GM03348 (cell line): ENCODE measurements around the gene SNX20.

ENCODE experiments used
- DNase-seq: peaks from one replicate; pipeline ENCODE4 v3.0.0; 2012; ENCODE audit warnings: low spot score

SNX20 gene, protein sequence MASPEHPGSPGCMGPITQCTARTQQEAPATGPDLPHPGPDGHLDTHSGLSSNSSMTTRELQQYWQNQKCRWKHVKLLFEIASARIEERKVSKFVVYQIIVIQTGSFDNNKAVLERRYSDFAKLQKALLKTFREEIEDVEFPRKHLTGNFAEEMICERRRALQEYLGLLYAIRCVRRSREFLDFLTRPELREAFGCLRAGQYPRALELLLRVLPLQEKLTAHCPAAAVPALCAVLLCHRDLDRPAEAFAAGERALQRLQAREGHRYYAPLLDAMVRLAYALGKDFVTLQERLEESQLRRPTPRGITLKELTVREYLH

DNA sequence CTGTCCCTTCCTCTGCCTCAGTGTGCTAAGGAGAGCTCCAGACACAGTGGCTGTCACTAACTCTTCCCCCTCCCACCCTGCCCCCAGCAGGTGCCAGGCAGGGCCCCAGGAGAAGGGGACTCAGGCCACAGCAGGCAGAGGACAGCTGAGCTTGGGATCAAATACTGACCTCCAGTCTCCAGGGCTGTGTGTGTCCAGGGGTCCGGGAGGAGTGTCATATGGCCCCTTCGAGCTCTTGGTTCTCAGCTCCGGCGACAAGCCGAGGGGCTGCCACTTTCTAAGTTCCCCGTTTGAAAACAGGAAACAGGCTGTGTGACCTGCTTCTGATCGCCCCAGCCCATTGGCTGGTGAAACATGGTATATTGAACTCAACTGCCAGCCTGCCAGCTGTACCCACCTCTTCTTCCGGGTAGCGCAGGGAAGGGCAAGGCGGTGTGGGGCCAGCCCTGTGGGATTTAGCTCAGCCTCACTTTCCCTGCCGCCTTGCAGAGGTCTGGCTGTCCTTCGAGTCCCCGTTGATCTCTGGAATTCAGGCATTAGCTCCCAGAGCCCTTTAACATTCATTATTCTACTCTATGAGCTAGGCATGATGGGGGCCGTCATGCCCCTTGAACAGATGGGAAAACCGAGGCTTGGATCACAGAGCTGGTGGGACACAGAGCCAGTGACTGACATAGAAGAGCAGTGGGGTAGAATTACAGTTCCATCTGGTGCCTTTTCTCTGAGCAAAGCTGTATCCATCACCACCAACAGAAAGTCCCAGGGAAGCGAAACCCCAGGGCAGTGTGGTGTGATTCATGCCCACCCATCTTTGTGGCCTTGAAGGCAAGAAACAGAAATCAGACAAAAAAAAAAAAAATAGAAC lies at the start of gene SNX20:
SNX20 (minus strand) TSS at position 292 of the 865 bp plus-strand sequence. CDS start 3,786 bp downstream, outside the sequence.
- no peak for DNase-seq

DNA sequence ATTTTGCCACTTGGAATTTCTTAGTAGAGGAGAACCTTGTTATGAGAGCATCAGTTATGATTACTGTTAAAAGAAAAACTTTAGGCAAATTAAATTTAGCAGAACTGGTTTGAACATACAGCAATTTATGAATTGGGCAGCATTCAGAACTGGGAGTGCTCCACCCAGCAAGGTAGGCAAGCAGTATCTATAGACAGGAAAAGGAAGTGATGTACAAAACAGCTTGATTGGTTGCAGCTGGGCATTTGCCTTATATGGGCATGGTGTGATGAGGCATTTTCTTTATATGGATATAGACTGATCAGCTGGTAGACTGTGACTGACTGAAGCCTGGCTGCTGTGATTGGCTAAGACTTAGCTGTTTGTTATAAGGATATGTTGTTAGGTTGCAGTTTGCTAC lies 43.2 kb upstream of the SNX20 start:
- DNase-seq = no peak

DNA sequence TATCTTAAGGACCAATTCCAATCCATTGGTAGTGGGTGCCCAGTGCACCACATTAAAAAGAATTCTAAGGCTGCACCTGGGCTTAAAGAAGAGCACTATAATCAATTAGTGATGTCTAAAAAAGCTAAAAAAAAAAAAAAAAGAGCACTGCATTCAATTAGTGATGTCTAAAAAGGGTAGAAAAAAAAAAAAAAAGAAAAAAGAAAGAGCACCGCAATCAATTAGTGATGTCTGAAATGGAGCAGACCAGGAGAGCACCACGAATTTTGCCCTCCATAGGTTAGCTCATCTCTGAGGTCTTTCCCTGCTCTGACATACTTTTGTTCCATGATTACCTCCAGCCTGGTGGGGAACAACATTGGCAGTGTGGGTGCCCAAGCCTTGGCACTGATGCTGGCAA lies 41.8 kb upstream of the SNX20 start:
- no peak for DNase-seq

DNA sequence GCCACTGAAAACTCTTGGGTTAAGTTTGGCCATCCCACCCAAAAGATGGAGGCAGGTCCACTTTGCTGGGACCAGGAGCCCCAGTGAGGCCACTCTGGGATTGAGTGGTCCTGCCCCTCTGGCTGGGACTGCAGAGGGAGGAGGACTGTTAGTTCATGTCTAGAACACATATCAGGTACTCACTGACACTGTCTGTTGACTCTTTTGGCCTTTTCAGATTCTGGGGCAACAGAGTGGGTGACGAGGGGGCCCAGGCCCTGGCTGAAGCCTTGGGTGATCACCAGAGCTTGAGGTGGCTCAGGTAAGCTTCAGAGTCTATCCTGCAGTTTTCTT lies 41.3 kb upstream of the SNX20 start:
- DNase-seq = no peak

DNA sequence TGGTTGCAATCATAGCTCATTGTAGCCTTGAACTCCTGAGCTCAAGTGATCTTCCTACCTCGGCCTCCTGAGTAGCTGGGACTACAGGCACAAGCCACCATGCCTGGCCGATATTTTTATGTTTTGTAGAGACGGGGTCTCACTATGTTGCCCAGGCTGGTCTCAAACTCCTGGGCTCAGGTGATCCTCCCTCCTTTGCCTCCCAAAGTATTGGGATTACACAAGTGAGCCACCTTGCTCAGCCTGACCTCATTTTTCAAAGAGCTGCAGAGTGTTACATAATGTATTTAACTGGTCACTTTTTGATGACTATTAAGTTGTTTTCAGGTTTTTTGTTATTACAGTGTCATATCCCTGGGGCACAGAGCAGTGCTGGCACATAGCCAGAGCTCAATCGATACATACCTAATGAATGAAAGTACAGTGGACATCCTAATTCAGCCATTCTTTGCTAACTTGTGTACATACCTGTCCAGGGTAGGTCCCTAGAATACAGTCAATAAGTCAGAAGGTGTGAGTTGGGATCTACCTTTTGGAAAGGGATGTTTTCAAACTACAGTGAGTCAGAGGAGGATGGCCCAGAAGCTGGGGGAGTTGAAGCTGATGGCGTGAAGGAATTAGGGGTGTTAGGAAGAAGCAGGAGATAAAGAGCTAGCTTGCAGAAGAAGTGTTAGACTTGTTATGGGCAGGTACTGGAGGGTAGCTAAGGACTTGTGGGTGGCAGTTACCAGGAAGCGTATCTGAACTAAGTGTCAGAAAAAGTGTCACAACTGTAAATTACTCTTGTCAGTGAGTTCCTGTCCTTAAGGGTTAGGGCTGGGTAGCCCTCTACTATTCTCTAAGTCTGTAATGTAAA lies 40.7 kb upstream of the SNX20 start:
- no peak for DNase-seq

DNA sequence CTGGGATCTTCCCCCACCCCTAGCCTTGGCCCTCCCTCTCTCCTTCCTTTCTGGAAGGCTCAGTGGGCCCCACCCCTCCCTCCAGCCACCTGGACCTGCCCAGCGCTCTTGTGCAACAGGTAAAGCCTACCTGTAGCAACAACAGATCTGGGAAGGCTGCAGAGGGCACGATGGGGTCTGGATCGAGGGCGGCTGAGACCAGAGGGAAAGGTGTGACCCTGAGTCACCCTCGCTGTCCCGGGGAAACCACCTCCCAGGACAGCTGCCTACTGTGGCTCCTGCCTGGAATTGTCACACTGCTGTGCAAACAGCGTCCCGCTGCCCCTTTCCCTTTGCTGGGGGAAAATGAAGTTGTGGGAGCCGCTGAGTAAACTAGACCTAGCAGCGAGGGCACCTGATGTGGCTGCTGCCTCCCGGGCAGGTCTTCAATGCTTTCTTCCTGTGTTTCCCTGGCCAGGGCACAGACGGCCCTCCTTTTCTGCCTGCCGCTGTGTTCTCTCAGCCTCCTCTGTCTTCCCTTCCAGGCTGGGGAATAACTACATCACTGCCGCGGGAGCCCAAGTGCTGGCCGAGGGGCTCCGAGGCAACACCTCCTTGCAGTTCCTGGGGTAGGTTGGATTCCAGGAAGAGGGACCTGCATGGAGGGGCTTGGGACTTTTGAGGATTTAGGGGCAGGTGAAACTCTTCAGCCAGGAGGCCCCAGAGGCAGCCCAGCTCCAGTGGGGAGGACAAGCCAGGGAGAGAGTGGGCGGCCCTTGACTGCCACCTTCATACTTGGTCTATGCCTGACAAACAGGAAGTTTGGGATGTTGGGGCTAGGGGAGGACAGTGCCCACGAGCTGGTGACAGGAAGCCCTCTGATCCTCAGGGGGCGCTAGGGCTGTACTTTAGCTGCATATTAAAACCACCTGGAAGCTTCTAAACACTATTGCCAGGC lies 38.6 kb upstream of the SNX20 start:
- DNase-seq = no peak

DNA sequence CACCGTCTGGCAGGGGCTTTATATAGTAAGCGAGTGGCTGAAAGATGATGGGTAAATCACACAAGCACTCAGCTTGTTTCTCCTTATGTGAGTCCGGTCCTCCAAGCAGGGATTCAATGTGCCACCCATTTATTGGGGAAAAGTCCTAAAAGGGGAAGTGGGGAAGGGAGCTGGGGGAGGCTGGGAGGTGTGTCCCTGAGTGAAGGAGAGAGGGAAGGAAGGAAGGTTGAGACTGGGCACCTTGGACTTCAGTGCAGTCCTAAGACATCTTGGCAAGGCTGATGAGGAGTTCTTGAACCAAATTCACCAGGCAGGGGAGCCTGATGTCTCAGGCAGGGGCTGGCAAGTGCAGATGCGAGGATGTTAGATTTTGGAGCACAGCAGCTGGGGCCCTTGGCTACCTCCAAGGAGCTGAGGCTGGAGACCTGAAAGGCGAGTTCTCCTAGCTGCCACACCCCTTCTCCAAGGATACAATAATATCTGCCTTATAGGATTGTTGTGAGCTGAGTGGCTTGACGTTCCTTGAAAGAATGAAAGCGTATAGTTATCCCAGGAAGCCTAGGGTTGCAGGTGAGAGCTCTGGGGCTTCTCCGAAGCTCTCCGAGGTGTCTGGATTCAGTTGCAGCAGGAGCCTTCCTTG lies 37.8 kb upstream of the SNX20 start:
- DNase-seq = no peak

DNA sequence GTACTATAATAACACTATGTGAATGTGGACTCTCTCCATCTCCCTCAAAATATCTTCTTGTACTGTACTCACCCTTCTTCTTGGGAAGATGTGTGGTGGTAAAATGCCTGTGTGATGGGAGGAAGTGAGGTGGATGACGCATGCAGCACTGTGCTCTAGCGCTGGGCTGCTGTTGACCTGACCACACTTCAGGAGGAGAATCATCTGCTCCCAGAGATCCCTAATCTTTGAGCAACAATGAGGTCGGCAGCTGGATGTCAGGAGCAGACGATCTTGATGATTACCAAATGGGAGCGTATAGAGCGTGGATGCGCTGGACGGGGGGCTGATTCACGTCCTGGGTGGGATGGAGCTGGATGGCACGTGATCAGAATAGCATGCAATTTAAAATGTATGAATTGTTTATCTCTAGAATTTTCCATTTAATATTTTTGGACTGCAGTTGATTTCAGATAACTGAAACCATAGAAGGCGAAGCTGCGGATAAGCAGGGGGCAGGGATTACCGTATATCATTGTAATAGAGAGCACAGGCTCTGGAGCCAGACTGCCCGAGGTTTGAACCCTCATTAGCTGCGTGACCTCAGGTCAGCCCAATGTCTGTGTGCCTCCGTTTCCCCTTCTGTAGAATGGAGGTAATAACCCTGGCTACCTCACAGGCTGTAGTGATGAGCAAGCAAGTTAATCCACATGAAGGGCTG lies 37.1 kb upstream of the SNX20 start:
- peak; percentile 52 for DNase-seq

DNA sequence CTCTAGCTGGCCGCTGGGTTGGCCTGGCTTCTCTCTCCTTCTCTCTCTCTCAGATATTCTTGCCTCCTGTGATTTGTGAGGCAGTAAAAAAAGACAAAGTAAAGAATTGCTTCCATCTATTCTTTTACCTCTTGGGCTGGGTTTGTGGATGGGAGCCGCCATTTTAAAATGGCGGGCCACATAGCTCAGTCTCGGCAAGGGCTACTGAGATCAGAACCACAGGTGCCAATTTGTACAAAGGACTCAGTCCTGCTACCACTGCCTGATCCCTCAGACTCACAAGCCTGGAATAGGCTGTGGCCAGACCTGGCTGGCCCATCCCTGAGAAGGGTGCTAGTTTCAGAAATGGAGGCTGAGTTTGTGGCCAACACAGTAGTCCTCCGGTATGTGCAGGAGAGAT lies 36.4 kb upstream of the SNX20 start:
- DNase-seq = no peak

DNA sequence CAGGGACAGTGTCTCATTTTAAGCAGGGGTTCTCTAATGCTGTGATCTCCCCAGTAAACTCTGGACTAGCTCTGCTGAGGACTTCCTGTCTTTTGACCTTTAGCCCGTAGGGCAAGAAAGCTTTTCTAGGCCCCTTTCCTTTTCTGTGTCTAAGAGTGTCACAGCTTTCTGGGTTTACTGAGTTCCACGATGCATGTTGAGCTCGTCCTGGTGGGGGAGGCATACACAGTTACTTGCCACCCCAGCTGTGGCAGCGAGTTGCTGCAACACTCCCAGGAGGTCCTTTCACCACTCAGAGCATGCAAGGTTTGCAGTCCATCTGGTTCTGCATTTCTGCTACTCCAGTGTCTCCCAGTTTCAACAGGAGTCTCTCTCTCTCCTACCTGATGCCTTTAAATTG lies 36.0 kb upstream of the SNX20 start:
- no peak for DNase-seq

DNA sequence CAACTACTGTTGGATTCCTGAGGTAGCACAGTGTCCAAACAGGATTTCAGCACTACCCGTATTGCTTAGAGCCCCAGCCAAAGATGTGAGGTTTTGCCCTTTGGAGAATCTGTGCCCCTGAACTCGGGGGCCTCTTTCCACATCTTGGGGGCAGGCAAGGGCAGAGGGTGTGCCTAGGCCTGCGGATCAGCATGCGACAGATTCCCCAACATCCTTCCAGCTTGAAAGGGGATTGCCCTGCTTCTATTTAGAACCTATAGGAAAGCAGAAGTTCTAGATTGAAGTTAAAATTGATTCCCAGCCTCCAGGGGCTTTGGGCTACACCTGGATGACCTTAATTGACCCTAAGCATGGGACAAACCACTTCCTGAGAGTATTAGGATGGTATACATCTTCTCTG lies 31.8 kb upstream of the SNX20 start:
- no peak for DNase-seq

DNA sequence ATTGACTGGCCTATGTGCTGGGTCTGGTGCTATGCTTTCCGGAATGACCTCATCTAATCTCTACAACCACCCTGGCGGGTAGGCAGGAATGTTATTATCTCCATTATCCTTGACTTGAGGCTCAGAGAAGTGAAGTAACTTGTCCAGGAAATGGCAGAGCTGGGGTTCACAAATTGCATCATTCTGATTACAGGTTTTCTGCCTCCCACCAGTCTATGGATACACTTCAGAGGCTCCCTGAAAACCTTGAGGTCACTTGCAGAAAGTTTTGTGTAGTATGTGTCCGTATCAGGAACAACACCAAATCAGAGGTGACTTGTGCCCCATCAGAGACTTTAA lies 31.4 kb upstream of the SNX20 start:
- DNase-seq = no peak

DNA sequence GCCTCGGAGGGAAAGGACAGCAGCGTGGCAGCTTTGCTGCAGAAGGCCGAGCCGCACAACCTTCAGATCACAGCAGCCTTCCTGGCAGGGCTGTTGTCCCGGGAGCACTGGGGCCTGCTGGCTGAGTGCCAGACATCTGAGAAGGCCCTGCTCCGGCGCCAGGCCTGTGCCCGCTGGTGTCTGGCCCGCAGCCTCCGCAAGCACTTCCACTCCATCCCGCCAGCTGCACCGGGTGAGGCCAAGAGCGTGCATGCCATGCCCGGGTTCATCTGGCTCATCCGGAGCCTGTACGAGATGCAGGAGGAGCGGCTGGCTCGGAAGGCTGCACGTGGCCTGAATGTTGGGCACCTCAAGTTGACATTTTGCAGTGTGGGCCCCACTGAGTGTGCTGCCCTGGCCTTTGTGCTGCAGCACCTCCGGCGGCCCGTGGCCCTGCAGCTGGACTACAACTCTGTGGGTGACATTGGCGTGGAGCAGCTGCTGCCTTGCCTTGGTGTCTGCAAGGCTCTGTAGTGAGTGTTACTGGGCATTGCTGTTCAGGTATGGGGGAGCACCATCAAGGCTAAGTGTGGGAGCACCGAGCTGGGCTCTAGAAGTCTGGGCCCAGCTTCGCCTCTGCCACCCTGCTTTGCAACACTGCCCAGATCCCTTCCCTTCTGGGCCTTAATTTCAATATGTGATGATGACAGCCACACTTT lies 30.9 kb upstream of the SNX20 start:
- DNase-seq = no peak

DNA sequence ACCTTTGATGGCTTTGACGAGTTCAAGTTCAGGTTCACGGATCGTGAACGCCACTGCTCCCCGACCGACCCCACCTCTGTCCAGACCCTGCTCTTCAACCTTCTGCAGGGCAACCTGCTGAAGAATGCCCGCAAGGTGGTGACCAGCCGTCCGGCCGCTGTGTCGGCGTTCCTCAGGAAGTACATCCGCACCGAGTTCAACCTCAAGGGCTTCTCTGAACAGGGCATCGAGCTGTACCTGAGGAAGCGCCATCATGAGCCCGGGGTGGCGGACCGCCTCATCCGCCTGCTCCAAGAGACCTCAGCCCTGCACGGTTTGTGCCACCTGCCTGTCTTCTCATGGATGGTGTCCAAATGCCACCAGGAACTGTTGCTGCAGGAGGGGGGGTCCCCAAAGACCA lies 29.9 kb upstream of the SNX20 start:
- DNase-seq = no peak

DNA sequence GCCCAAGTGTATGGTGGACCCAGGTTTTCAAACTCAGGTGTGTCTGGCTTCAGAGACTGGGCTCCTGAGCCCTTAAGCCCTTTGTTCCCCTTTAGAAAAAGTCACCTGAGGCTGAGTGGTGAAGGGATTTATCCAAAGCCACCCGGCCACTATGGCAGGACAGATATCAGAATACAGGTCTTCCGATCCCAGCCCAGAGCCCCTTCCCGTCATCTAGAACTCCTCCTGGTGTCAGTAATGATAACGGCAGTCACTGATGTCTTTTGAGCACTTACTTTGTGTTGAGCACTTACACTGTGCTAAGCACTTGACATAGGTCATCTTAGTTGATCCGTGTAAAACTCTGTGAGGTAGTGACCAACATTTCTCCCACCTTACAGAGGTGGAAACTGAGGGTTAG lies 28.9 kb upstream of the SNX20 start:
- DNase-seq = no peak

DNA sequence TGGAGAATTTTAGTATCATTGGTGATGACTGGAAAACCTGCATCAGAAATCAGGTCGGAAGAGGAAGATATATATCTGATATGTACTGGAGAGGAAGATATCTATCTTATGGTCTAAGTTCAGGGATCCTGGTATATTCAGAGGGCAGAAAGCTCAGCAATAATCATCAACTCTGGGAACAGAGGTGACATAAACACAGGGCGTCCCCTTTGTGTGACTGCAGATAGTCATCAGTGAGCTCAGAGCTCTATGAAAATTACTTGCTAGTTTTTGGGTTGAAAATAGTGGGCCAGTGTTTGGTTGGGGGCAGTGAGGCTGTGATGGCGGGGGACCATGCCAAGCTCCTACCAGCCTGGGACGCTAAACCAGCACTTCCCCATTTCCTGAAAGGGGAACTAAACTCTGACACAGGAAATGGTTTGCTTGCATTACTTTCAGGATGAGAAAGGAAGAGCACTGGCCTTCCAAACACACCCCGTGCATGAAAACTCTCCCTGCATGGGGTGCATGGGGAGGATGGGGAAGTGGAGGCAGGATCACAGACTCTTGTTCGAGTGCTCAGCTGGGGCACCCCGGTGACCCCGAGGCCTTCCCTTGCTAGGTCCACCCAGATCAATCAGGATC lies 28.1 kb upstream of the SNX20 start:
- DNase-seq = no peak

DNA sequence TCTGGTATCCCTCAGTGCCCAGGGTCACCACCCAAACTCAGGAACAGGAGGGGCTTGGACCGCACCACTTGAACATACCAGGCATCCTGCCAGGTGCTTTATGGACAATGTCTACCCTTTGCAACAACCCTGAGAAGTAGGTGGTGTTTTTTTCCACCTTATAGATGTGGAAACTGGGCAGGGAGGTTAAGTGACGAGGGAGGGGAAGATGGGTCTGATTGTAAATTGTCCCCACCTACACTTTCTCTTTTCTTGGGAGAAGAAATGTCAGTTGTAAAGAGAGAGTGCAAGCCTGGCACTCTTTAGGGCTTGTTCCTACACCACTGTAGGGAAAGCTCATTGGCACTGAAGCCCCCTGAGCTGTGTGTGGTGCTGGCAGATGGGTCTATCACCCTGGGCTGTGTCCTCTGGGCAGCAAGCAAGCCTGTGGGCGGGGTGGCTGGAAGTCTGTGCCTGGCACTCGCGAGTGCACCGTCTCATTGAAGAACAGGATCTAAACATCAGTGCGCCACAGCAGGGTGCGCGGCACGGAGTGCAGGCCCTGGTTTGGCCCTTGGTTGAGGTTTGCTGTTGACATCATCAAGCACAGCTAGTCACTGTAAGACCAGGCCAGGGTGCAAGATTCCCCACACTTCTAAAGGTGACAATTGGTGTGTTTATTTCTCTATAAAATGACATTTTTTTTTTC lies 27.4 kb upstream of the SNX20 start:
- no peak for DNase-seq

DNA sequence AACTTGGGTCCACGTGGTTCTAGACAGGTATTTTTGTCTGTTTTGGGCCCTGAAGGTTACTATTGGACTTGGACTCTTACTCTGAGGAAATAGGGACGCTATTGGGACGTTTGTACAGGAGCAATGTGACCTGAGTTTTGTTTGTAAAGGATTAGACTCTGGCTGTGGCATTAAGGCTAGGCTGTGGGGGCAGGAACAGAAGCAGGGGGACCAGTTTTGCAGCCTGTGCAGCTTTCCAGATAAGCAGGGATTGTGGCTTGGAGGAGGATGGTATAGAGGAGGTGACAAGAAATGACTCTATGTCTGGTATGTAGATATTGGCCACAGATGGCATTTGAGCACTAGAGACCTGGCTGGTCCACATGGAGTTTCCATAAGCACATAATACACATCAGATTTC lies 25.1 kb upstream of the SNX20 start:
- DNase-seq = no peak
